Endometrial microvascular endothelial cells (primary cell): ENCODE data around the gene TPST2. TPM values are rescaled to one million over a fixed set of nuclear protein-coding genes. Genes with fewer than 3 reads are reported as not detected.

Experiments used
- in situ Hi-C: cut with HindIII; loops from 2 replicates; pipeline ENCODE4 v1.10.0; 2017; ENCODE audit warnings: low sequenced_read_pairs, low pct_unique_long_range_greater_than_20kb; ENCODE audit errors: inconsistent ontology term
- total RNA-seq: library from RNA; depleted of rRNA; stranded (reverse); fragments of >200 nt; gene quantifications from one replicate; pipeline ENCODE4 v1.2.3, GENCODE V29; 2015; ENCODE audit errors: inconsistent ontology term

TPST2 gene
- total RNA-seq, 1 donor from 2014 or later = 55.7 TPM

DNA sequence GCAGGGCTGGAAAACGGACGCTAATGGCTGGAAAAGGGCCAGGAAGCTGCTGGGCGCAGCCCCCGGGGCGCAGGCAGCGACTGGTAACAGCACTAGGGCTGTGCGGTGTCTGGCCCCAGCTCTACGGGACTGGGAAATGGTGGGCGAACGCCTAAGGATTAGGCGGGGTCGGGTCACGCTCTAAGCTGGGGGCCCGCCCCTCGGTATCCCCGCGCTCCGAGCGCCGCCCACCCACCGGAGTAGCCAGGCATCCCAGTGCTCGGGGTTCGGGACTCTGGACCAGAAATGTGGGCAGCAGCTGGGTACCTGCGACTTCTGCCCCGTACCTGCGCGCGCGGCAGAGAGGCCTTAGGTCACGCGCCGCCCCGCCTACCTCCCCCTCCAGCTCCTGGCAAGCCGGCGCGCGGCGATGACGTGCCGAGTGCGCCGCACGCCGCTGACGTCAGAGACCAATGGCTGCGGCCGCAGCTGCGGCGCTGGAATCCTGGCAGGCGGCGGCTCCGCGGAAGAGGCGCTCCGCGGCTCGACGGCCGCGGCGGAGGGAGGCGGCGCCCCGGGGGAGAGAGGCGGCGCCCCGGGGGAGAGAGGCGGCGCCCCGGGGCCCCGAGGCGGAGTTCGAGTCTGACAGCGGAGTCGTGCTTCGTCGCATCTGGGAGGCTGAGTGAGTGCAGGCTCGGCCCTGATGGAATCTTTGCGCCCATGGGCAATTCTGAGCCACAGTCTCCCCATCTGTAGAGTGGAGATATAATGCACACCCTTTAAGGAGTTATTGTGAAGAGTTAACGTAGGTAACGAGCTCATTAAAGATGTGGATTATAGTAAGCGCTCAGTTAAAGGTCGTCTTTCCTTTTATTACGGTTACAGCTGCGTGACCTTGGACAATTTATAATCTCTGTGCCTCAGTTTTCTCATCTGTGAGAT is 106.2 kb downstream of the TPST2 start, which contains the start of the genes HPS4 and SRRD:
TSS of gene HPS4 (minus strand) at position 345 of the 921 bp plus-strand sequence. CDS start 2,021 bp downstream, outside the sequence.
TSS of gene SRRD (plus strand) at position 439 of the 921 bp plus-strand sequence. CDS start at position 453, 14 bp downstream.
- in situ Hi-C loops = no loop called here

GRCh38 chr22:26483043-26483438 is 106.9 kb downstream of the TPST2 start:
- in situ Hi-C loops = no loop called here

DNA sequence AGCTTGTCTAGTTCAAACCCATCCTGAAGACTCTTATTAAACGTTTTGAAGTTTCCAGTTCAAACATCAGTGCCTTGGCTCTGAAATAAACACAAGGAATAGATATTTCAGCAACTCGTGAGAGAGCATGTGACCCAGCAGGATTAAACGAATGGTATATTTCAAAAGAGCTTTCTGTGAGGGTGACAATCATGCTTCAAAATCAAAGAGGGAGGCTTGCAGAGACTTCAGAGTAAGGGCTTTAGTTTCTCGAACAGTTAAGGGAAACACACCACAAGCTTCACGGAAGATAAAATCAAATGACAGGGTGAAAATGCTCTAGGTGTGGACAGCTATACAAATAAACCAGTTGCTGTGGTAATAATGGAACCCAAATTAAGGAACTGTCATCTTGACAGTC is 107.8 kb downstream of the TPST2 start:
- in situ Hi-C loops = no loop called here

- in situ Hi-C loops = no loop called here
These were observed 108.2 kb downstream of the TPST2 start for GRCh38 chr22:26481694-26482093.

- in situ Hi-C loops = no loop called here
These were observed 108.7 kb downstream of the TPST2 start for GRCh38 chr22:26481112-26481693.

DNA sequence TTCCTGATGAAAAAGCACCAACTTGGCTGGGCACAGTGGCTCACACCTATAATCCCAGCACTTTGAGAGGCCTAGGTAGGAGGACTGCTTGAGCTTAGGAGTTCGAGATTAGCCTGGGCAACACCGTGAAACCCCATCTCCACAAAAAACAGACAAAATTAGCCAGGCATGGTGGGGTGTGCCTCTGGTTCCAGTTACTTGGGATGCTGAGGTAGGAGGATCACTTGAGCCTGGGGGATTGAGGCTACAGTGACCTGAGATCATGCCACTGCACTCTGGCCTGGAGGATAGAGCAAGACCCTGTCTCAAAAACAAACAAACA is 109.4 kb downstream of the TPST2 start:
- in situ Hi-C loops = no loop called here

DNA sequence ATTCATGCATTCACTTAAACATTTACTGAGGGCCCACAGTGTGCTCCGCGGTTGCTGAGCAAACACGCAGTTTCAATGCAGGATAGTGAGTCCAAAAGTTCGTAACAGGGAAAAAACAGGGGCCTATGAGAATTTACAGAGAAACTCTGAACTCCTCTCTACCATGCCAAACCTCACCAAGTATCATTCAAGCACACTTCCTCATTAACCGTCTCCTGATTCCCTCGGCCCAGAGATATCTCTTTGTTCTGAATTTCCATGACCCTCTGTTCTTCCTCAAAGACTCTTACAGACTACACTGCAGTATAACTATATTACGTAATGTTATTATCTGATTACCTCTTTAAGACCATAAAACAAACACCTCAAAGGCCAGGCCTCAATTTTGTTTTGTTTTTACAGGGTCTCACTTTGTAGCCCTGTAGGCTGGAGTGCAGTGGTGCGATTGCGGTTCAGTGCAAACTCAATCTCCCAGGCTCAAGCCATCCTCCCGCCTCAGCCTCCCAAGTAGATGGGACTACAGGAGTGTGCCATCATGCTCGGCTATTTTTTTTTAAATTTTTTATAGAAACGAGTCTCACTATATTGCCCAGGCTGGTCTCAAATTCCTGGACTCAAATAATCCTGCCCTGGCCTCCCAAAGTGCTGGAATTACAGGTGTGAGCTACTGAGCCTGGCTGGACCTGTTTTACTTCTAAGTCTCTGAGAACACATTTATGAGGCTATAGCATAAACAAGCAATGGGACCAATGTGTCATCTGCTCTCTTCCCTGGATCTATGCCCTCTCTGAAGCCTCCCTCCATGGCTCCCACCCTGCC is 109.9 kb downstream of the TPST2 start:
- in situ Hi-C loops = no loop called here

DNA sequence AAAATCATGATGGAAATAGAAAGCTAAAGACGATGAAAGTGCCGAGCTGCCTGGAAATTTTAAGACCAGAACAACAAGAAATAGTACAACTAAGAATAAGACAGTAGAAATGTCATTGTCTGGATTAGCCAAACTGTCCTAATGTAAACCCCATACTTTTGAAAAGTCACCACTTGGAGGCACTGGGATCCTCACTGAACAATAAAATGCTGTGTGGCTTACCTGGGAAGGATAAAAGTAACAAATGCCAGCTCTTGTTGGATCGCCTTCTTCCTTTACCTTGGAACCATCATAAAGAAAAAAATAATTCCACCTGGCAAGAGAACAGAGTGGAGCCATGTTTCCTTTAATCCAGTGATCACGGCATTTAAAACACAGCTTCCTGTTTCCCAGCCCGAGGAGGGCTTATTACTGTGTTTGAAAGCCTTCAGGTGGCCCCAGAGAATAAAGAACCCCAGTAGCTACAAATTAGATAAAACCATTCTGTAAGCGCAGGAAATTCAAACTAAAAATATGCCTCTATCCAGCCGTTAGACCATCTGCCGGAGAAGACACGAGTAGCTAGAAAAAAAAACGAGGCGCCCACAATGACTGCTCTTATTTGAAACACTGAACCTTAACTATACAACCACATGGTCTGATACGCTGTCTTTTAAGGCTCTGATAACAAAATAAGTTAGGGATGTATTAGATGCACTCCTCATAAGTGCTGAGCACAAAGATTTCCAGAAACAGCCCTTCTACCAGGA is 110.7 kb downstream of the TPST2 start:
- in situ Hi-C loops = no loop called here

DNA sequence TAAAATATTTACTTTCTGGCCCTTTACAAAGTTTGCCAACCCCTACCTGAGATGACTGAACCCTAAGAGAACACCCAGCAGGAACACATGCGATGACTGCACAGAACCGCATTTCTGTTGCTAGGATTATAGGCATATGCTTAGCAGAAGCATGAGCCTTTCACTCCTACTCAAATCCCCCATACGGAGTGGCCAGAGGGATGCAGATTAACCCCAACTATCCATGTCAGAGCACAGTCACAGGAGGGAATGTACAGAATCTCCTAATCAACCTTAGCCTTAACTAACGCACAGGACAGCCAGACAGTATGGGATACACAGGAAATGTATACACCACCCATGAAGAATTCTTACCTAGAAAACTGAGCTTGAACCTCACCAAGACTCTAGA is 112.6 kb downstream of the TPST2 start:
- in situ Hi-C loops = no loop called here

GRCh38 chr22:26476705-26477340 is 113.1 kb downstream of the TPST2 start:
- in situ Hi-C loops = no loop called here

GRCh38 chr22:26474682-26475081 is 115.2 kb downstream of the TPST2 start:
- in situ Hi-C loops = no loop called here

Other genes with a start within 250 kb of the TPST2 start
- 1.1 TPM for gene ASPHD2, start 160.9 kb downstream of the TPST2 start, total RNA-seq
- gene HPS4, start 106.3 kb downstream of the TPST2 start, total RNA-seq = 21.5 TPM
- gene SRRD, start 106.3 kb downstream of the TPST2 start, total RNA-seq = 48.1 TPM
- 25.4 TPM for gene TFIP11, start 77.7 kb downstream of the TPST2 start, total RNA-seq
- not detected for gene CRYBB1, start 27.9 kb upstream of the TPST2 start, total RNA-seq
- gene CRYBA4, start 31.8 kb upstream of the TPST2 start, total RNA-seq = not detected
- not detected for gene MIAT, start 67.5 kb upstream of the TPST2 start, total RNA-seq